SK-N-MC (cell line): ENCODE measurements around the gene SSR4.

ENCODE experiments used
- EZH2 ChIP-seq: fragments of 200-600 bp; sonication (generic); IDR thresholded peaks from one replicate; pipeline ENCODE4 v1.6.1; 2017; ENCODE audit warnings: antibody characterized with exemption
- POLR2AphosphoS5 ChIP-seq: IDR thresholded peaks from 2 replicates; pipeline ENCODE4 v1.6.1; 2012; ENCODE audit warnings: mild to moderate bottlenecking, low read depth, low read length, borderline replicate concordance

- TF ChIP-seq POLR2AphosphoS5 (no peak), EZH2 (no peak)
These were observed 36.4 kb downstream of the SSR4 start for GRCh38 chrX:153830640-153831428.
